Stimulated activated CD8-positive, alpha-beta memory T cell treated with anti-CD3 and anti-CD28 coated beads, Interleukin-12 subunit alpha, Interleukin-12 subunit beta, amount 100 ng/mL, for 24 hours (primary cell): Measurements from ENCODE around the gene FAM131B.
"Not testable (repeated sequence)": the region's sequence is repeated elsewhere in the genome, so short reads cannot be mapped to it uniquely, and the experiment has no call there.

Experiments used
- DNase-seq: peaks from one replicate; pipeline ENCODE4 v3.0.0-alpha.2; 2020; ENCODE audit errors: extremely low read depth

FAM131B gene

DNA sequence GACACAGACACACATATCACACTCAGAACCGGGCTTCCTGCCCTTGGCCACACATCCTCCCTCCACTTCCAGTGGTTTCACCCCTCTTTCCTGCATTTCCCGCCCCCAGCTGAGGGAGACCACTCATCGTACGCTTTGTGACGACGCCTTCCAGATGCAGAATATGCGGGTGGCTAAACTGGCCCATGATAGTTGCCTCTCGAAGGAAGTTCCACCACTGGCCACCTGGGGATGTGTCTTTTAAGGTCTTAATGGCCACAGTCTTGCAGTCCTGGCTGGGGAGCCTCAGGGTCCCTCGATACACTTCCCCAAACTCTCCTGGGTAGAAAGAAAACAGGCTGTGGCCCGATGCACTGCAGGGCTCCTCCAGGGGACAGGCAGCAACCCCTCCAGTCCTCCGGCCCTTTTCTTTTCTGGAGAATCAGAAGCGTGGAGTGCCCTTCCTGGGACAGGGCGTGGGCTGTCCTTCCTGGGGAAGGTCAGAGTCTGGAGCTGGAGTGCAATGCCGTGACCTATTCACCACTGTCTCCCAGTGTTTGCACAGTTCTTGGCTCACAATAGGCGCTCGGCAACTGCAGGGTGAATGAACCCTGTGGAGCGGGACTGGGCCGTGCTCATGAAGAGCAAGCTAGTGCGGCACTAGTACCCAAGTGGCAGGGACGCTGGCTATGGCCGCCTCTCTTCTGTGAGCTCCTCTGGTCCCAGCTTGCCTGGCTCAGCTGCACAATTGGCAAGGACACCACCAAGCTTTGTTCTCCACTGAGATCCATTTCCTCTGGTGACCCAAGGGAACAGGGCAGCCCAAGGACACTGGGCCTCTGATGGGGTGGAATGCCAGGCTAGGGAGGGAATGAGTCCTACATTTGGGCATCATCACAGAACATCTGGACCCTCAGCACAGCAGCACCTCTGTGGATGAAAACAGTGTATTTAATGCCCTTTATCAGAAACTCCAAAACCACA lies 33.0 kb upstream of the FAM131B start:
- no peak for DNase-seq

DNA sequence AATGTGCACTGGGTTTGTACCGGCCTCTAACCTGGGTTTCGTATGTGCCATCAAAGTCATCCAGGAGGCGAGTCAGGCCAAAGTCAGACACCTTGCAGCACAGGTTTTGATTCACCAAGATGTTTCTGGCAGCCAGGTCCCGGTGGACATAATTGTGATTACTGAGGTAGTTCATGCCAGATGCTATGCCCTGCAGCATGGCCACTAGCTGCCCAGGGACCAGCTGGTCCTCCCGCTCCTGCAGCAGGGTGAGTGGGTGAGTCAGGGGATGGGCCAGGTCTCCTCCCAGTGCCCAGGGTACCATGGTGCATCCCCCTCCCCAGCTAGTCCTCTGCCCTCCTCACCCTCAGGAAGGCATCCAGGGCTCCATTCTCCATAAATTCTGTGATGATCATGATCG lies 32.3 kb upstream of the FAM131B start:
- DNase-seq = no peak

DNA sequence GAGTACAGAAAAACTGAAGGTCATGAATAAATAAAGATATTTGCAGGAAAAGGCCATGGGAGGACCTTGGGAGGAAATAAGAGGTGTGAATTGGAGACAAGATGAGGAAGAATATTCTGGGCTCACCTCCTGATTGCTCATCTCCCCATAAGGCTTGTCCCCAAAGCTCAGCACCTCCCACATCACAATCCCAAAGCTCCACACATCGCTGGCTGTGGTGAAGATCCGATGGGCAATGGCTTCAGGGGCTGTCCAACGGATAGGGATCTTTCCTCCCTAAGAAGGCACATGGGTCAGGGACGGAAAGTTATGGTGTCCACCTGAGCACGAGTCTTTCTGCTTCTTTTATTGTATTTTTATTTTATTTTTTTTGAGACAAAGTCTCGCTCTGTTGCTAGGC lies 31.6 kb upstream of the FAM131B start:
- DNase-seq = no peak

DNA sequence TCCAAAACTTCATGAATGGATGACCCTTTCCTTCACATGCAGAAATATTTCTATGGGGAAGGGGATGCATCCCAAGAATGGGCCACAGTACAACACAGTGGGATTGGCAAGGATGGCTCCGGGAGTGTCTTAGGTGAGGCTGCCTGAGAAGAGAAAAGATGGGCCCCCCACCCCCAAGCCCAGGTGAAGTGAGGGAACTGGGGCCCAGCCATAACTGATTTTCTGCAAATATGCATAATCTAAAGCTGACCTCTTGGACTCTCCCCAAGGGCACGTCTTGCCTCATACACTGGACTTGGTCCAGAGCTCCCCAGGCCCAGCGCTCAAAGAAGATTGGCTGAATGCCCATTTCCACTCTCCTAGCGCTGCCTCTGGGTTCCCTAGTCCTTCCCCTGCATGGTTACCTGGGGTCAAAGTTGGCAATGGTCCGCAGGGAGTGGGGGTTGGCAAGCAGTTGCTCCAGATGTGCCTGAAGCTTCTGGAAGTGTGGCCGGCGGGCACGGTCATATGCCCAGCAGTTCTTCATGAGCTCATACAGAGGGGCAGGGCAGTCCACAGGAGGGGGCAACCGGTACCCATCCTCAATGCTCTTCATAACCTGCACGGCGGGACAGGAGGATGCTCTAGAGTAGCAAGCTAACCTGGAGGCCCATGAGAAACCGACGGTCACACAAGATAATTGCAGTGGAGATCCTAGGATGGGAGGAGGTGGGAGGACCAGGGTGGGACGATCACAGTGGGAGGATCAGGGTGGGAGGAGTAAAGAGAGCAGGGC lies 30.9 kb upstream of the FAM131B start:
- no peak for DNase-seq

DNA sequence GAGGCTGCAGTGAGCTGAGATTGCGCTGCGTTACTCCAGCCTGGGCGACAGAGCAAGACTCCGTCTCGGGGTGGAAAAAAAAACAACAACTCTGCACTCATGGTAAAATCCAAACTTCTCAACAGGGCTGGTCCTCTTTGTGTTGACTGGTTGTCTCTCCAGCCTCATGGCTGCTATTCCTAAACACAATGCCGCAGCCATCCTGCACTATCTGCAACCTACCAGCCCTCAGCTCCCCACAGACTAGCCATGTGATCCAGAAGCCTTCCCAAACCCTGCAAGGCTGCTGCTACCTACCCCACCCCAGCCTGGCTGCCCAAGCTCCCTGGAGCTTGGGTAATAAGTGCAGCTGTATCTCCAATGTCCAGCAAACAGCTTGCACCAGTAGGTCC lies 30.4 kb upstream of the FAM131B start:
- DNase-seq = no peak

DNA sequence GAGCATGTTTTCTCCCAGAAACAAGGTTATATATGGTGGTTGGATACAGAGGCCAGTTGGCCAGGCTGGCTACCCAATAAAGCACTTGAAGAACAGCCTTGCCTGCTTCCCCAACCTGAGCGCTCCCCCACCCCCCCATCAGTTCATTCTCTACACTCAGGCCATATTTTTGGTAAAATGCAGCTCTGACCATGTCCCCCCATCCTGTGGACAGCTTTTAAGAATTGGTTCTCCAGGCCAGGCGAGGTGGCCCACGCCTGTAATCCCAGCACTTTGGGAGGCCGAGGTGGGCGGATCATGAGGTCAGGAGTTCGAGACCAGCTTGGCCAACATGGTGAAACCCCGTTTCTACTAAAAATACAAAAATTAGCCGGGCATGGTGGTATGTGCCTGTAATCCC lies 29.9 kb upstream of the FAM131B start:
- not testable (repeated sequence) for DNase-seq

DNA sequence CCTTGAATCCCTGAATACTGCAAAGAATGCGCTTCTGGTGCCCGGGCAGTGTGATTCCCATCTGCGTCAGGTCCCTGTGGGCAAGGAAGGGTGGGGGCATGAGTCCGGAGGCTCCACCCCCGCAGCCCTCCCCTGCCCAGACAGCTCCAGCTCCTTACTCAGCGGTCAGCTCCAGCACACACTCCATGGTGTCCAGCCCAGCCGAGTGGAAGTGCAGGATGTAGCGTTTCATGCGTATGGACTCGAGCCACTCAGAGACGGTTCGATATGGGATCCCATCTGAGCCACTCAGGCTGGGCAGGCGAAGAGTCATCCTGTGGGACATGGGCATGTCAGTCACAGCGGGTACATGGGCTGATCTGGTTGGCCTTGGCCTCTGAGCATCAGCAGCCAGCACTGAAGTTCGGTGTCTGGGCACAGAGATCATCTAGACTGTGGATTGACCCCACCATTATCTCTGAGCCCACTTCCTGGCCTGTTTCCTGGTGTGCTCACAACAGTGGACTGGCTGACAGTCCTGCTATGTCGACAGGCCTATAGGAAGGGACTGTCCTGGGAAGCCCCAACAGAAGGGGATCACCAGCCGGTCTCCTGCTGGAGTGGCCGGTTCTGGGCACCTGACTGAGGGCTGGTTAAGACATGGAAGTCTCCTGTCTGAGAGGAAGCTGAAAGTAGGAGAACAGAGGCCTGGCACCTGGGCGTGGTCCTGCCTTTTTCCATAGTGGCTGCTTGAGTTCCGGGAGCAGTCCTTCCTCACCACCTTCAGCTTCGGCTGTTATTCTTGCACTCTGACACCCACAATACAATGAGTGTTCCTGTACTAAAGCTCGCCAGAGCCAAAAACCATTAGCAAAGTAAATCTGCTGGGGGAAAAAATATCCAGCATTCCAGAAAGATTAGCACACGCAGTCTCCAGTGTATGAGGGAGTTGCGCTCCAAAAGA lies 29.2 kb upstream of the FAM131B start:
- DNase-seq = no peak

DNA sequence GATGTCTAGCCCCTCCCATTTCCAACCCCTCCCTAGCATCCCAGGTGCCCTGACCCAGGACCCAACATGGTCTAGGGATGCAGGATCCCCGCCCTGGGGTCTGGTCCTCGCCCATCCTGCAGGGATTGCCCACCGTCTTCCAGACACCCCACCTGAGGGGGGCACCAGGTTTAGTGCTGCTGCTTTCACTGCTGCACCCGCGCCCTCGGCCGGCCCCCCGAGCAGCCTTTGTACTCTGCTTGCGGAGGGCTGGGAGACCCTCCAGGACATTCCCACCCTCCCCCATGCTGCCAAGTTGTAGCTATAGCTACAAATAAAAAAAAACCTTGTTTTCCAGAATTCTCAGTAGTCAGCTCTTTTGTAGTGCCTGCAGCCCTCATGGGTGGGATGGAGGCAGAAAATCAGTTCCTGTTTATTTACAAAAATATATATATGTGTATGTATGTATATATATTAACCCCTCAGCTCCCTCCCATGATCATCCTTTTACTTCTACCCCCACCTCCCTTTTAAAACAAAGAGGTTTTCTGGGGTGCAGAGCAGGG lies 28.3 kb upstream of the FAM131B start:
- no peak for DNase-seq

DNA sequence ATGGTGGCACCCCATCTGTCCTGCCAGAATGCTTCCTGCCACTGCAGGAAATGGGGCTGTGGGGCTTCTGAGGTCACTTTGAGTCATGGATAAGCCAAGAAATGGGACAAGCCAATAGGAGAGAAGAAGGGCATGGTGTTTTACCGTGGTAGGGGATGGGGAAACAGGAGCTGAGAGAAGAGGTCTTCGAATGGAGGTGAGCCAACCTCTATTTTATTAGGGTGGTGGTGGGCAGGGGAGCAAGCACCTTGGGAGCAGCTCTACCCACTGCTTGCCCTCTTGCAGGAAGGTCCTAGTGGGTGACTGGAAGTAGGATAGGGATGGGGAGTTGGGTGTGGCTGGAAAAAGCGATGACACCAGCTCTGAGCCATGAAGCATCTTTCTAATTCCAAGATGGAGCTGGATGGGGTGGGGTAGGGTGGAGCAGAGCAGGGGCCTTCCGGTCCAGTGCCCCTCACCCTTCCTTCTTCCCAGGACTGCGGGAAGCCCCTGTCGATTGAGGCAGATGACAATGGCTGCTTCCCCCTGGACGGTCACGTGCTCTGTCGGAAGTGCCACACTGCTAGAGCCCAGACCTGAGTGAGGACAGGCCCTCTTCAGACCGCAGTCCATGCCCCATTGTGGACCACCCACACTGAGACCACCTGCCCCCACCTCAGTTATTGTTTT lies 27.7 kb upstream of the FAM131B start:
- no peak for DNase-seq

DNA sequence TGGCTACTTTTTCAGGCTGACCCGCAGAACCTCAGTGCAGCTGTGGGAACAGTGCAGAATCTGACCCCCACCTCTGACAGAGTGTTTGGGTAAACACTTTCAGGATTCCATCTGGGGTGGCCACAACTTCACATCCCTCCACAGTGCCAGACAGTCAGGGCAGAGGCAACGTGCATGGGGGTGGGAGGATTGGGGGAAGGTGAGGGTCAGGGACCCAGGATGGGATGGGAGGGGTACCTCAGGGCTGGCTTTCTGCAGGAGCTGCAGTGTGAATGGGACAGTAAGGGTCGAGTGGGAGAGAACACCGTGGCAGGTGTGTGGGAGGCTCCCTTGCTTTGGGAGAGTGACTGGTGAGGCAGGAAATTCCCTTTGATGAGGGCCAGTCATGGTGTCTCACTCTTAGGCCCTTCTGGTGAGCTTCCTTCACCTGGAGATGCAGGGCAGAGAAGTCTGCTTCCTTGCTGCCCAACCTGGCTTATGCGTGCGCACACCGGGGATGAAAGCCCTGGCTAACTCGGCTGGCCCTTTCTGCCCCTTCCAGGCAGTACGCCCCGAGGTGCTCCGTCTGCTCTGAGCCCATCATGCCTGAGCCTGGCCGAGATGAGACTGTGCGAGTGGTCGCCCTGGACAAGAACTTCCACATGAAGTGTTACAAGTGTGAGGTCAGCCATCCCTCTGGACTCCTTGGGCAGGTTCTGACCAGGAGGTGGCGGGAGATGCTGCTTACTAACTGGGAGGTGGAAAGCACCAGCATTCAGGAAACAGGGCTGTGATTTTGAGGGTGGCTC lies 27.0 kb upstream of the FAM131B start:
- no peak for DNase-seq

DNA sequence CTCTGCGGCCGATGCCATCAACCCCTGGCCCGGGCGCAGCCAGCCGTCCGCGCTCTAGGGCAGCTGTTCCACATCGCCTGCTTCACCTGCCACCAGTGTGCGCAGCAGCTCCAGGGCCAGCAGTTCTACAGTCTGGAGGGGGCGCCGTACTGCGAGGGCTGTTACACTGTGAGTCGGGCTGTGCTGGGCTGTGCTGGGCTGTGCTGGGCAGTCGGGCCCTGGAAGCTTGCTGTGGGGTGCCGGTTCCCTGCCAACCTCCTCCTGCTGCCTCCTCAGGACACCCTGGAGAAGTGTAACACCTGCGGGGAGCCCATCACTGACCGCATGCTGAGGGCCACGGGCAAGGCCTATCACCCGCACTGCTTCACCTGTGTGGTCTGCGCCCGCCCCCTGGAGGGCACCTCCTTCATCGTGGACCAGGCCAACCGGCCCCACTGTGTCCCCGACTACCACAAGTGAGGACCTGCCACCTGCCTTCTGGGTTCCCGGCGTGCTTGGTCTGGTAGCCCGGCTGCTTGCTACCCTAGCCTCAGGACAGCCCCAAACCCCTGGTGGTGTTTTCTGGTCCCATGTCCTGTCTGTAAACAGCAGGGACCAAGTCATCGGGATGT lies 26.1 kb upstream of the FAM131B start:
- DNase-seq = no peak

DNA sequence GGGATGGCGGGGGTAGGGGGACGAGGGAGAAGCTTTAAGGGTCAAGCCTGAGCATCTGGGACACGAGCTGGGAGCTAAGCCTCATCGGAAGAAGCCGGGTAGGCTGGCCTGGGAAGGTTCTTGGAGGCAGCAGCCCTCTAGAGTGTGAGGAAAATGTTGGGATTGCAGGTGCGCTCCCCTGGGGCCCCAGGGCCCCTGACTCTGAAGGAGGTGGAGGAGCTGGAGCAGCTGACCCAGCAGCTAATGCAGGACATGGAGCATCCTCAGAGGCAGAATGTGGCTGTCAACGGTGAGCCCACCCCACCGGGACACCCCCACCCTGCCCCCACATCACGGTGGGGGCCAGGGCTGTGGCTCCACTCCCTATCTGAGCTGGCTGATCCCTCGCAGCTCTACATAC lies 25.5 kb upstream of the FAM131B start:
- DNase-seq = no peak

DNA sequence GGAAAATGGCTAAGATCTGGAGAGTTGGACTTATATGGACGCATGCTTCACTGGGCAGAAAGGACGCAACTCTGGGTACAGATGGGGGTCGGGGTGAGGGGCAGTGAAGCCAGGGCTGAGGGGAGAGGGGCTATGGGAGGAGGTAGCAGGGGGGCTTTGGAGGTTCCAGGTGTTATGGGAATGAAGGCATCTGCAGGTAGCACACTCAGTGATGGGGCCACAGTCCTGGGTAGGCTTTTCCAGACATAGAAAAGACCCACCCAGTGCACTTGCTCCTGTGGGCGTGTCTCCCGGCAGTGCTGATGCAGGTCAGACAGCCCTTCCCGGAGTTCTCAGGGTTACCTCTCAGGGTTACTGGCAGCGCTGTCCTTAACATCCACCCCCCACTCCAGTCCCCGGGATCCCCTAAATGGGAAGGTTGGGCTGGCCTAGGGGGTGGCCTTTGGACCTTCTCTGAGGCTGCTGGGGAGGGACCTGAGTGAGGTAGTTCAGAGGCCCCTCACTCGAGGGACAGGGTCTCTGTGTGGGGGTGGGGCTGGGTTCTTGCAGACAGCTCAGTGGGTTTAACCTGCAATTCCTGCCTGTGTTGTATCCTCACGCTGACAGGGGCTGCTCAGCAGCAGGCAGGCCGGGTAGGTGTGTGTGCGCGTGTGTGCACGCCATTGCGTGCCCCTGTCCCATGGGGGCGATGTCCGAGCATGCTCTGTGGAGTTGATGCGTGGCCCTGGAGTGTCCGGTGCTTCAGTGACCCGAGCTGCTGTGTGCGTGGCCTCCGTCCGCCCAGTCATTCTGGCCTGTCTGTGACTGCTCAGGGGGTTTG lies 24.9 kb upstream of the FAM131B start:
- DNase-seq = no peak

DNA sequence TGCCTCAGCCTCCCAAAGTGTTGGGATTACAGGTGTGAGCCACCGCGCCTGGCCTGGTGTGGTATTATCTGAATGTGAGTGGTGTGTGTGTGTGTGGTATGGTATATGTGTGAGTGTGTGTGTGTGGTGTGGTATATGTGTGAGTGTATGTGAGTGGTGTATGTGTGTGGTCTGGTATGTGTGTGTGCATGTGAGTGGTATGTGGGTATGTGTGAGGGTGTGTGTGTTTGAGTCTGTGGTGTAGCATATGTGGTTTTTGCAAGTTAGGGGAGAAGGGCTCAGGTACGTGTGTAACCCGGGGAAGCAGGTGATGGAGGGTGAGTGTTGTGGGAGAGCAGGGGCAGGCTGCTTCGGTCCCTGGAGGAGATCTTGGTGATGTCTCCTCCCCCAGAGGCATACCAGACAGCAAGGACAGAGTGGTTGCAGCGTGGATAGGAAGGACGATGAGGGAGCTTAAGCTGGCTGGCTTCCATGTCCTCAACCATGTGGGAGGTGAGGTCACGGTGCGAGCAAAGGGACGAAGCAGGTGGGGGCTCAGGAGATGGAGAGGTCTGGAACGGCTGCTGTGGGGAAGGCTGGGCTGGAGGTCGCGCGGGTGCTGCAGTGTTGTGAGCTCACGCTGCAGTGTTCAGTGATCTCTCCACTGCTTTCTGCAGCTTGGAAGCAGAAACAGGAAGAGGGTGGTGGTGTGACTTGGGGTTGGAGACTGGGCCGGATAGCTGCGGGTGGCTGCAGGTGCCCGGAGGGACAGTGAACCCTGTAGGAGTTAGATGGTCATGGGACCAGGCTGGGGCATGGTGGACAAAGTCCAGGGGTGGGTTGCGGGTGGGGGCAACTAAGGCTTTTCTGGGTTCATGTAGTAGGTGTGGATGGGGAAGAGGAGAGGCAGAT lies 23.6 kb upstream of the FAM131B start:
- DNase-seq = no peak

DNA sequence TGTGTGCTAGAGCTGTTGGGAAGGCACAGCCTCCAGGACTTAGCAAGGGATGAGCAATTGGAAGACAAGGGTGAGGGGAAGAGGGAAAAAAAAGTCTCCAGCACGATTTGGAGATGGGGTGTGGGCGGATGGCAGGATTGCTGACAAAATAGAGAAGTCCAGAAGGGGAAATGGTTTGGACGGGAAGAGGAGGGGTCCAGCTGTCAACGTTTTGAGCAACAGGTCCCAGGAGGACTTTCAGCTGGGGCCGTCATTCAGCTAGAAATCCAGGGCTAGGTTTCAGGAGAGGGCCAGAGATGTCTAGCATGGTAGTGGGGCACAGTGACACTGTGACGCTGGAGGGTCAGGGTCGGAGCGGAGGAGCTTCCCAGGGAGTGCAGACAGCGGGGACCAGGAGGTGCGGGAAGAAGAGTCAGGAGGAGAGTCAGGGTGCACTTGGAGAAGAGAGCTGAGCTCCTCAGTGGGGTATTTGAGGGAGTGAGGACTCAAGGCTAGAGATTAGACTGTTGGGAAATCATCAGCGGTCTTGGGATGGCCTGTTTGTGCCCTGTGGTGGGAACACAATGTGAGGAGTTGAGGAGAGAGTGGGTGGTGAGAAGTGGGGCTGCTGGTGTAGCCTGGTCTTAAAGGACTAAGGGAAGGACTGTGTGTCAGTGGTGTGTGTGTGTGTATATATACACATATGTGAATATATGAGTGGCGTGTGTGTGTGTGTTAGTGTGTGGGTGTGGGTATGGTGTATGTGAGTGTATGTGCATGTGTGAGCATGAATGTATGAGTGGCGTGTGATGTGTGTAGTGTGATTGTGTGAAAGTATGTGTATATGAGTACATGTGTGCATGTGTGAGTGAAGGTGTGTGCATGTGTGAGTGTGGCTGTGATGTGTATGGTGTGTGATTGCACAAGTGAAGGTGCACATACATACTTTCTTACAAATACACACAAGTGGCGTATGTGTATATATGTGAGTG lies 22.4 kb upstream of the FAM131B start:
- no peak for DNase-seq

DNA sequence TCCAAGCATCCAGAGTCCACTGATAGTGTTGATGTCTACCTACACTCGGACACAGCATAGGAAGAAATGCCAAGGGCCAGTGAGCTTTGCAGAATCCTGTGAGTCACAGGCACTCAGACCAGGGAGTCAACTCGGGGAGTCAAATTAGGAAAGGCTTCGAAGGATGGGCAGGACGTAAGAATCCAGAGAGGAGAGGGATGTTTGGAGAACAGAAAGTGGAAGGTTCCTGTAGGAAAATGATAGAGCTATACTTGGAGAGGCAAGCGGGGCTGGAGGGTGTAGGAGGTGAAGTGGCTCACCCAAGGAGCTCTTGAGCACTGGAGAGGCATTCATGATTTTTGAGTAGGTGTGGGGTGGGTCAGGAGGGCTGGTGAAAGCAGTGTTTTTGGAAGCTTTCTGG lies 21.6 kb upstream of the FAM131B start:
- DNase-seq = no peak

DNA sequence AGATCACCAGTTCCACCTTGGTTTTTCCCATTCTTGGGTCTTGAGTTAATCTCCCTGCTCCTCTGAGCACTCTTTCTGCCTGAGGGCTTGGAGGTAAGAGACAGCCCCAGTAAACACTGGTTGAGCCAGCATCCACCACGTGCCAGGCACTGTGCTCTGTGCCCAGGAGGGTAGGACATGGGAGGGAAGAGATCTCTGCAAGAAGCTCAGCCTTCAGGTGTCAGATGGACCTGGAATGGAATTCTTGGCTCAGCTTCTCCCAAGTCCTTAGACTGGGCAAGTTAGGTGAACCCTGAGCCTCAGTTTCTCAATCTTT lies 21.1 kb upstream of the FAM131B start:
- no peak for DNase-seq
